Activated naive CD4-positive, alpha-beta T cell treated with anti-CD3 and anti-CD28 coated beads for 36 hours (primary cell): ENCODE results near the gene B3GNT3. TPM values are rescaled to one million over a fixed set of nuclear protein-coding genes. Genes with fewer than 3 reads are reported as not detected.
A peak's percentile ranks its signal among the peaks of the same experiment; 100 is the strongest.

Source experiments
- CTCF ChIA-PET: fragments of 350-600 bp; sonication (Branson Sonifier 250); formaldehyde crosslinking; loops from one replicate; lab custom pipeline; 2021; ENCODE audit warnings: antibody characterized with exemption; lab: Charles Lee
- DNase-seq: peaks from one replicate; pipeline ENCODE4 v3.0.0-alpha.2; 2020
- H3K27ac Mint-ChIP-seq: one replicate; pipeline ENCODE4 v1.8.0; 2021; ENCODE audit warnings: mild to moderate bottlenecking, mixed read lengths
- H3K27me3 Mint-ChIP-seq: one replicate; pipeline ENCODE4 v1.8.0; 2021; ENCODE audit warnings: low read depth, mixed read lengths
- H3K36me3 Mint-ChIP-seq: one replicate; pipeline ENCODE4 v1.8.0; 2021; ENCODE audit warnings: low read depth, mixed read lengths
- H3K4me1 Mint-ChIP-seq: one replicate; pipeline ENCODE4 v1.8.0; 2021; ENCODE audit warnings: low read depth, mixed read lengths
- H3K4me3 Mint-ChIP-seq: one replicate; pipeline ENCODE4 v1.8.0; 2021; ENCODE audit warnings: mild to moderate bottlenecking, moderate library complexity, mixed read lengths
- H3K9me3 Mint-ChIP-seq: one replicate; pipeline ENCODE4 v1.8.0; 2021; ENCODE audit warnings: mixed read lengths
- intact Hi-C: fragments of 100-400 bp; cut with micrococcal nuclease; formaldehyde crosslinking; loops from one replicate; pipeline ENCODE4 v1.15.1; 2023
- total RNA-seq, 2 experiments: library from RNA; stranded (reverse); gene quantifications; one replicate each; pipeline ENCODE4 v1.2.3, GENCODE V29; 2021

B3GNT3 gene
- total RNA-seq, 2 experiments from 2014 or later: 0.17 to 0.19 TPM

DNA sequence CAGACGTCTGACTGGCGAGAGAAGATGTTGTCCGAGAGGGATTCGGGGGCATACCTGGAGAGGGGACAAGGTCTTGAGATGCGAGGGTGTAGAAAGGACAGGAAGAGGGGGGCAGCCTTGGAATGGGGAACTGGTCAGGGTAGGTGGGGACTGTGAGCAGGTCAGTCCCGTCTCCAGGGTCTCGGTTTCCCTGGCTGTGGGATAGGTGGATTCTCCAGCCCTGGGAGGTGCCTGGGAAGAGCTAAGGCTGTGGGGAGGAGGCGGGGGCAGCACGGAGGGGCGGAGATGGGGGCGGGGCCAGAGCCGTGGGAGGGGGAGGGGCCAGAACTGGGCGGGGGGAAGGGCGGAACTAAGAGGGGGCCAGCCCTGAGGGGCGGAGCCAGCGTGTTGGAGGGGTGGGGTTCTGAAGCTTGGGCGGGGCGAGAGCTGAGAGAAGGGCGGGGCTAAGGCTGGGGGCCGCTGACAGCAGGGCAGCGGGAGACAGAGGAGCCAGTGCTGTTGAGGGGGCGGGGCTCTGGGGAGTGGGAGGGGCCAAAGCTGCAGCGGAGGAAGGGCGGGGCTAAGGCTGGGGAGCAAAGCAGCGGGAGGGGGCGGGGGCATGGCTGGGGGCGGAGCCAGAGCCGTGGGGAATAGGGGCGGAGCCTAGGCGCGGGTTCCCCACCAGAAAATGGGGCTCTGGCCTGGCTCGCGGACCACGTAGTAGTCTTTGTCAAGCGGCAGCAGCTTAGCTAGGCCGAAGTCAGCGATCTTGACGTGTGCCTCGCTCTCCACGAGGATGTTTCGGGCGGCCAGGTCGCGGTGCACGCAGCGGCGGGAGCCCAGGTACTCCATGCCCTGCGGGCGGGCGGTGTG, 35.9 kb downstream of the B3GNT3 start:
- Mint-ChIP-seq H3K27ac (no peak overlapping the region), H3K27me3 (no peaks in the 10 kb centered on the region), H3K4me1 (peaks cover 9% of the 10 kb centered on the region), H3K4me3 (no peak overlapping the region), H3K9me3 (peaks cover 3% of the 10 kb centered on the region), H3K36me3 (peaks cover 63% of the 10 kb centered on the region)
- peak; percentile 66 for DNase-seq
- CTCF ChIA-PET: interaction anchor here (1.8 kb wide), 1 partner anchor 29 kb away, joined by 5 read pairs; the partner anchor contains the start of gene RPL18A
- intact Hi-C loops: no loop called here

DNA sequence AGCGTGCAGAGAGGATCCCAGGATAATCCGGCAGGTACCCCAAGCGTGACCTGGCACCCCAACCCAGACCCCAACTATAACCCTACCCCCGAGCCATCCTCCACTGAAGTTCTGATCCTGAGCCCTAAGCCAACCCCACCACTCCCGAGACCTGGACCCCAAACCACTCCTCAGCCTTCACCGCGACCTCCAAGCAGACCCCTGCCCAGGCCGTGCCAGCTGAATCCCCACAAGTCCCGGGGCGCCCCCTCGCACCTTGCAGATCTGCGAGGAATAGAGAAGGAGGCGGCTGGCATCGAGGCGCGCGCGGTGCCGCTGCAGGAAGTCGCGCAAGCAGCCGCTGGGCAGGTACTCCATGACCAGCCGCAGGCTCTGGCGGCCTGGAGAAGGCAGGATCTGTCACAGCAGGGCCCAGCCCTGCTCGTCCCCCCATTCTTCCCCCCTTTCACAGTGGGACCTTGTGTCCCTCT, 36.5 kb downstream of the B3GNT3 start:
- CTCF ChIA-PET: no interaction called here
- peaks cover 9% of the 10 kb centered on the region for H3K4me1 Mint-ChIP-seq
- no peaks in the 10 kb centered on the region for H3K27me3 Mint-ChIP-seq
- intact Hi-C loops: no loop called here
- no peak for DNase-seq
- no peak overlapping the region for H3K27ac Mint-ChIP-seq
- peaks cover 67% of the 10 kb centered on the region for H3K36me3 Mint-ChIP-seq
- H3K4me3 Mint-ChIP-seq: no peak overlapping the region
- H3K9me3 Mint-ChIP-seq: peaks cover 3% of the 10 kb centered on the region

DNA sequence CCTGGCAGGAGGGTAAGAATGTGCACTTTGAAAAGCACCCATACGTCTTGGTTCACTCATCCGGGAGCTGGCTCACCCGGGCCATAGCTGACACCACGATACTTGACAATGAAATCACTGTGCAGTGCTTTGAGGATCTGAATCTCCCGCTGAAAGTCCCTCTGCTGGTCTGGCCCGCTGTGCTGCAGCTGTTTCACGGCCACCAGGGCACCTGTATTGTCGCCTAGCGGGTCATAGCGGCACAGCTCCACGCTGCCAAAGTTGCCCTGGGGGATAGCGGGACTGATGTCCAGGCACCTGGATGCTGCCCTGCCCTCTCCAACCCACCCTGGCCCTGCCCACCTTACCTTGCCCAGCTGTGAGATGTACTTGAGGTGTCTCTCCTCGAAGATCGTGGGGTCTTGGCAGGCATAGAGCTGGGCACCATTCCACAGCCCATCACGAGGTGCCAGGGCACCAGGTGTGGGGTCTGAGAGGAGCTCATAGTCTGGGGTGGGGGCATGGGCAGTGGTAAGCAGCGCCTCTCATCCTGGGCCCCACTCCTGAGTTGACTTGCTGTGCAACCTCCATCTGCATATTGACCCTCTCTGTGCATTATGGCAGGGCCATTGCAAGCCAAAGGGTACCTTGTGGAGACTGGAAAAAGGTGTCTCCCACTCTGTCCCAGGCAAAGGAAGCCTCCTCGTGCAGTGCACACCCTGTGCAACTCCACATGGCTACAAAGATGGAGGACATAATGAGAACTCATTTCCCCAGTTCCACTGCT, 37.7 kb downstream of the B3GNT3 start:
- CTCF ChIA-PET: interaction anchor here (1.1 to 1.2 kb wide), 2 partner anchors 13 to 27 kb away, joined by 3 read pairs; partner anchors contain the start of gene RPL18A
- H3K4me3 Mint-ChIP-seq: no peak overlapping the region
- peaks cover 3% of the 10 kb centered on the region for H3K9me3 Mint-ChIP-seq
- intact Hi-C loops: no loop called here
- no peak for DNase-seq
- H3K36me3 Mint-ChIP-seq: peaks cover 70% of the 10 kb centered on the region
- H3K4me1 Mint-ChIP-seq: peaks cover 11% of the 10 kb centered on the region
- H3K27ac Mint-ChIP-seq: no peak overlapping the region
- H3K27me3 Mint-ChIP-seq: no peaks in the 10 kb centered on the region

DNA sequence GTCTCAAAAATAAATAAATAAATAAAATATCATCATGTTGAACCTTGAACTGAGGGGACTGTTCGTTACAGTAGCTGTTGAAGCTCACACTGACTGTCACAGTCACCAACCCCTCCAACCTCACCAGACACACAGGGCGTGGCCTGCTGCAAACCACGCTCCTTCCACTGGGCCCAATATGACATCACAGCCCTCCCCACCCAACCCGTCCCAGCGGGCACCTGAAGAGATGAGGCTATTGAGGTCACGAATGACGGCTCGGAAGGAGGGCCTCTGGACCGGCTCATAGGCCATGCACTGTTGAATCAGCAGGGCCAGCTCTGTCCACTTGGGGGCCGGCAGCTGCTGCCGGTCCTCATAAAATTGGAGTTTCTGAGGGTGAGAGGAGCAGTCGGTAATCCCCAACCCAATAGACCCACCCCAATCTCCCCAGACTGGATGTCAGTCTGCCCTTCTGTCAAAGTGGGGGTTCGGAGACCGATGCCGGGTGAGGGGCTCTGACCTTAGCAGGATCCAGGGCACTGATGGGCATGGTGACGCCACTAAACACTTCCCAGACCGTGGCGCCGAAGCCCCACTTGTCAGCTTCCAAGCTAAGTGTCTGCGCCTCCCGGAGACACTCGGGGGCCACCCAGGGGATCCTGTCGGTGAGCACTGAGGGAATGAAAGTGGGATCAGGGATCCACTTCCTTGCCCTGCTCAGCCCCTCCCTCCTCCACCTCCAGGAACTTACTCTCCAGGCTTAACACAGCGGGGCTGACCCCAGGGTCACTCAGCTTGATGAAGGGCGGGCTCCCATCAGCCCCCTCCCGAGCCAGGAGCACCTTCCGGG, 39.6 kb downstream of the B3GNT3 start:
- Mint-ChIP-seq H3K27me3 (no peaks in the 10 kb centered on the region), H3K4me1 (peaks cover 13% of the 10 kb centered on the region), H3K36me3 (peaks cover 77% of the 10 kb centered on the region), H3K9me3 (peaks cover 3% of the 10 kb centered on the region), H3K4me3 (no peak overlapping the region), H3K27ac (peak overlapping the region; percentile 78)
- intact Hi-C loops: no loop called here
- CTCF ChIA-PET: interaction anchor here (0.5 to 1.6 kb wide), 3 partner anchors 13 to 18 kb away, joined by 3 to 4 read pairs (median 4); no protein-coding TSS in a partner anchor
- DNase-seq: no peak

DNA sequence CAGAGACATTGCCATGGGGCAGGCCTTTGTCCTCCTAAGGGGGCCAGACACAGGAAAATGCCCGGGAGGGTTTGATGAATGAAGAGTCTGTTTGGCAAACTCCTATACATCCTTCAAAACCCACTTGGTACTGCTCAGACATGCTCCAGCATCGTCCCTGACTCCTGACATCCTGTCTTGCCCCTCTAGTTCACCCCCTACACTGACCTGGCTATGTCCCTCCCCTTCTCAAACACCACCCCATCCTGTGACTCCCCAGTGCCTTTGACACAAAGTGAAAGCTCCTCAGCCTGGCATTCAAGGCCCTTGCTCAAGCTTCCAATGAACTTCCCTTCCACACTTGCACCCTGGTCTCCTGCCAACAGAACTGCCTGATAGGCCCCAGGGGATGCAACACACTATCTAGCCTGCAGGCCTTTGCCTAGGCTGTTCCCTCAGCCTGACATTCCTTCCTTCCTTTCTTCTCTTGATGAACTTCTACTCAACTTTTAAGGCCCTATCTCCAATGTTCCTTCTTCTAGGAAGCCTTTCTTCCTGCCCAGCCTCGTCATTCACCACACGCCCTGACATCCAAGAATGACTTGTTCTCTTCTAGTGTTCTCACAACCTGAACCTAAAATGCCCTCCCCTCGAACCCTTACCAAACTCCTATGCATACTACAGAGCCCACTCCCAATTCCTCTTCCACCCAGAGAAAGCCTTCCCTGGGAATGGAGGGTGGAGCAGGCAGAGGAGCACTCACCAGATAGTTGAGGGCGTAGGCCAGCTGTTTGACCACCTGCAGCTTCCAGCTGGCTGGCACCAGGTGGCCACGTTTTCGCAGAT, 40.5 kb downstream of the B3GNT3 start:
- Mint-ChIP-seq H3K4me1 (peaks cover 12% of the 10 kb centered on the region), H3K27me3 (no peaks in the 10 kb centered on the region), H3K27ac (peak overlapping the region; percentile 78), H3K36me3 (peaks cover 74% of the 10 kb centered on the region), H3K9me3 (peaks cover 3% of the 10 kb centered on the region), H3K4me3 (no peak overlapping the region)
- intact Hi-C loops: no loop called here
- CTCF ChIA-PET: interaction anchor here (1.6 kb wide), 1 partner anchor 17 kb away, joined by 4 read pairs; no protein-coding TSS in a partner anchor
- DNase-seq: no peak

DNA sequence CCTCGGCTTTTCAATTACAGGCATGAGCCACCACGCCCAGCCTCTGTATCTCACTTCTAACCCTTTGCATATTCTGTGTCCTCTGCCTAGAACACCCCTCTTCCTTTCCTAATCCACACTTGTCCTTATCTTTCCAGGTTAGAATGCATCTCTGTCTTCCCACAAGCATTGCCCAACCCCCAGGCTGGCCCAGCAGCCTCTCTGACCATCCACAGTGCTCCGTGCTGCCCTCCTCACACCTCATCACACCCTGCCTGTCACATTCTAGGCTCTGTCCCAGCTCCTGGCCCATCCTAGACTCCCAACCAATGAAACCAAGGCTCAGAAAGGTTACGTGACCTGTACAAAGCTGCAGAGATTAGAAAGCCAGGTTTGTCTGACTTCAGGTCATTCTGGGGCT, 41.6 kb downstream of the B3GNT3 start:
- Mint-ChIP-seq H3K27me3 (no peaks in the 10 kb centered on the region), H3K27ac (peak overlapping the region; percentile 78), H3K36me3 (peaks cover 76% of the 10 kb centered on the region), H3K4me3 (no peak overlapping the region), H3K9me3 (peaks cover 3% of the 10 kb centered on the region), H3K4me1 (peaks cover 11% of the 10 kb centered on the region)
- no peak for DNase-seq
- CTCF ChIA-PET: no interaction called here
- intact Hi-C loops: no loop called here

DNA sequence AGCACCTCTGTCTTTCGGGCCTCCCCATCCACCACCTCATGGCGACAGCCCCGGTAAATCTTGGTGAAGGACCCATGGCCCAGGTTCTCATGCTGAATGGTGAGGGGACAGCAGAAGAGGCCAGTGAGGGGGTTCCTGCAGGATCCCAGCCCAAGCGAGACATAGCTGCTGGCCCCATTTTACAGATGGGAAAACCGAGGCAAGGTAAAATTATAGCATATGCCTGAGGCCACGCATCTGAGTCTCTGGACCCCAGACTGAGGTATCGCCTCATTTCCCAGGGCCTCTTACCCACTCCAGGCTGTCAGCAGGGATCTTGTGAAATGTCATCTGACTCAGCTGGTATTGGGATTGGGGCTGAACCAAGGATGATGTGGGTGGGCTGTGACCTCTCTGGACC, 43.0 kb downstream of the B3GNT3 start:
- H3K4me3 Mint-ChIP-seq: no peak overlapping the region
- H3K36me3 Mint-ChIP-seq: peaks cover 67% of the 10 kb centered on the region
- no peaks in the 10 kb centered on the region for H3K9me3 Mint-ChIP-seq
- CTCF ChIA-PET: interaction anchor here (0.5 to 0.6 kb wide), 2 partner anchors 88 to 1122 kb away, joined by 3 to 4 read pairs; no protein-coding TSS in a partner anchor
- no peak overlapping the region for H3K27ac Mint-ChIP-seq
- no peaks in the 10 kb centered on the region for H3K27me3 Mint-ChIP-seq
- intact Hi-C loops: no loop called here
- H3K4me1 Mint-ChIP-seq: peaks cover 11% of the 10 kb centered on the region
- no peak for DNase-seq

DNA sequence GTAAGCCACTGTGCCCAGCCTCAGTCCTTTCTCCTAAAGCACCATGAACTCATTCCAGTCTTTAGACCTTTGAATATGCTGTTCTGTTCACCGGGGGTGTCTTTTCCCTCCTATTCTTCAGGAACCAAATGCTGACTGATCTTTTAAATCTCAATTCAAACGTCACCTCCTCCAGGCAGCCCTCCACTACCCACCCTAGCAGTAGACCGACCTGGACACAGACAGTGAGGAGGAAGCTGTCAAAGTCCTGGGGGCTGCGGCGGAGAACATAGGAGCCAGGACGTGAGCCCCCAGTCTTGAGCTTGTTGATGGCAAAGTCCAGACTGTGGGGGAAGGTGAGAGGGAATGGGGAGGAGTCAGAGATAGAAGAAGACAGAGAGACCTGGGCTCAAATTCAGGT, 45.1 kb downstream of the B3GNT3 start:
- no peak for DNase-seq
- intact Hi-C loops: no loop called here
- CTCF ChIA-PET: no interaction called here

DNA sequence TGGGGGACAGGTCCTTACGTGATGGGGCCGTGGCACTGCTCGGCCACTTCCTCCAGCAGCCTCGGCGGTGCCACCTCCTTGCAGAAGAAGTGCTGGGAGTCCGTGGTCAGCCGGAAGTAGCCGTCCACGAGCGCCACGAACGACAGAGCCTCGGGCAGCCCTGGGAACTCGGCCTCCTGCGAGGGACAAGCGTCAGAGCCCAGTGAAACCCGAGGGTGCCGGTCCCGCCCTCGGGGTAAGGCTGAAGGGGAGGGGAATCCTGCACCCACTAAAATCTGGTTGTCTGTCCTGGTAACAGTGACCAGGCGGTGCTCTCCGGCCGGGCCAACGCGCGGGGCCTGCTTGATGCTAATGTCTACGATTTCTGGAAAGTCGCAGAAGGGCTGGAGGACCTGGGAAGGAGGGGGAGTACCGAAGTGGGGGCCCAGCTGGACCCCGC, 46.5 kb downstream of the B3GNT3 start:
- CTCF ChIA-PET: interaction anchor here (1.0 kb wide), 1 partner anchor 18 kb away, joined by 3 read pairs; the partner anchor contains the start of gene RPL18A
- peaks cover 74% of the 10 kb centered on the region for H3K36me3 Mint-ChIP-seq
- intact Hi-C loops: no loop called here
- H3K27ac Mint-ChIP-seq: no peak overlapping the region
- H3K27me3 Mint-ChIP-seq: no peaks in the 10 kb centered on the region
- H3K9me3 Mint-ChIP-seq: no peaks in the 10 kb centered on the region
- peaks cover 40% of the 10 kb centered on the region for H3K4me1 Mint-ChIP-seq
- no peak overlapping the region for H3K4me3 Mint-ChIP-seq
- no peak for DNase-seq

More for the DNA sequence above, 45.1 kb downstream of the B3GNT3 start:
- no peaks in the 10 kb centered on the region for H3K27me3 Mint-ChIP-seq
- H3K4me1 Mint-ChIP-seq: peaks cover 30% of the 10 kb centered on the region
- no peak overlapping the region for H3K27ac Mint-ChIP-seq
- peaks cover 79% of the 10 kb centered on the region for H3K36me3 Mint-ChIP-seq
- H3K4me3 Mint-ChIP-seq: no peak overlapping the region
- H3K9me3 Mint-ChIP-seq: no peaks in the 10 kb centered on the region

DNA sequence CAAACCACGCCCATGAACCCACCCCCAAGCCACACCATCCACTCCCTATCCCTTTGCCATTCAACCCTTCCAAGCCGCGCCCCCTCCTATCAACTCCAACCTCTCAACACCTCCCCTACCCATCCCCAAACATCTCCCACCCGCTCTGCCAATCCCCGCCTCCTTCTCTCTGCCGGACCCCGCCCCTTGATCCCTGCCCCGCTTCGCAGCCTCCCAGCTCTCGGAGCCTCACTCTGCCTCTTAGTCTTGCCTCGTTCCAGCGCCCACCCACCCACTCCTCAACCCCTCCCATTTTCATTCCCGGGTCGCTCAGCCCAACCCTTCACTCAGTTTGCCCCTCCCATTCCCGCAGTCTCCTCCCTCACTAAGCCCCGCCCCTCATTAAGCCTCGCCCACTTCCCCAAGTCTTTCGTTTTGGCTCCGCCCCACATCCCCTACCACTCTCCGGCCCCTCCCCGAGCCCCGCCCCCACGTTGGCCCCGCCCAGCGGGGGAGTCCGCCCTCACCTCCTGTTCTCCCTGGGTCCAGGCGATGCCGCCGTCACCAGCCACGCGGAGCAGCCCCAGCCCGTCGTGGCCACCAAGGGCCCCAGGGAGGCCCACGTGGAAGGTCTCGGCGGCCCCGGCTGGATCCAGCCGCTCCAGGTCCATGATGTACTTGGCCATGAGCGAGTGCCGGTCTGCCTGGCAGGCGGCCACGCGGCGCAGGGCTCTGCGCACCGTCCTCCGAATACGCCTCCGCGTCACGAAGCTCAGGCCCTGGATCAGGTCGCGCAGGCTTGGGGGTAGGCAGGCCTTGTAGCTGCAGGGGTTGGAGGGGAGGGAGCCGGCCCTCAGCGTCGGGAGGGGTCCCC, 47.1 kb downstream of the B3GNT3 start:
- Mint-ChIP-seq H3K27ac (no peak overlapping the region), H3K36me3 (peaks cover 72% of the 10 kb centered on the region)
- intact Hi-C loops: no loop called here

More for the DNA sequence above, 47.1 kb downstream of the B3GNT3 start:
- Mint-ChIP-seq H3K9me3 (no peaks in the 10 kb centered on the region), H3K4me3 (no peak overlapping the region), H3K4me1 (peaks cover 39% of the 10 kb centered on the region), H3K27me3 (no peaks in the 10 kb centered on the region)
- DNase-seq: peak; percentile 84
- CTCF ChIA-PET: interaction anchor here (0.7 kb wide), 1 partner anchor 14 kb away, joined by 3 read pairs; no protein-coding TSS in a partner anchor
